ENCODE results near the gene GLI3. TPM values are rescaled to one million over a fixed set of nuclear protein-coding genes. Genes with fewer than 3 reads are reported as not detected.

The GLI3 gene
- total RNA-seq, 2 donors from 2014 or later: 2.7 to 10.2 TPM

DNA sequence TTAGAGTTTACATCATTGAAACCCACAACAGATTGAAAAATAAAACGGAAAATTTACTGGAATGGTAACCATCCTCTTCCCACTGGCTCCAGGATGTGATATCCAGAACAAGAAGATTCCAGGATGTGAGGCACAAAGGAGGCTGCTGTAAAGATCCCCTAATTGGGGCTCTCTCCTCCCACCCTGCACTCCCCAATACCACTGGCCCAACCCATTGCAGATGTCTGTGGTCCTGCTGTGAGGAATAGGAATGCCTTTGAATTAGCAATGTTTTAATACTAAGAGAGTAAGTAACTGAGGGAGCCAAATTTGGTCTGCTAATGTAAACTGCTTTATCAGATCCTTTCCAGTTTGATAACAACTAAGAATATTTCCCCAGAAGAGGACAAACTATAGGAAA, 308.2 kb downstream of the GLI3 start:
- H3K9me3 ChIP-seq (ENCODE audit: control insufficient read depth, low read length): no peaks in the 10 kb centered on the region
- H3K27ac Mint-ChIP-seq: no peak overlapping the region
- no peaks in the 10 kb centered on the region for H3K27me3 Mint-ChIP-seq (ENCODE audit: insufficient read depth)
- H3K27ac ChIP-seq (ENCODE audit: low read depth, low read length): no peak overlapping the region
- no peak overlapping the region for H3K4me3 ChIP-seq (ENCODE audit: low read length)
- H3K4me3 Mint-ChIP-seq: no peak overlapping the region
- 85 to 100% methylated on average over 1 of the region's 1 CpG for WGBS, 2 experiments (ENCODE audit: insufficient coverage in 1 of 2, insufficient read length in 1 of 2)
- TF ChIP-seq, protein P1, sequence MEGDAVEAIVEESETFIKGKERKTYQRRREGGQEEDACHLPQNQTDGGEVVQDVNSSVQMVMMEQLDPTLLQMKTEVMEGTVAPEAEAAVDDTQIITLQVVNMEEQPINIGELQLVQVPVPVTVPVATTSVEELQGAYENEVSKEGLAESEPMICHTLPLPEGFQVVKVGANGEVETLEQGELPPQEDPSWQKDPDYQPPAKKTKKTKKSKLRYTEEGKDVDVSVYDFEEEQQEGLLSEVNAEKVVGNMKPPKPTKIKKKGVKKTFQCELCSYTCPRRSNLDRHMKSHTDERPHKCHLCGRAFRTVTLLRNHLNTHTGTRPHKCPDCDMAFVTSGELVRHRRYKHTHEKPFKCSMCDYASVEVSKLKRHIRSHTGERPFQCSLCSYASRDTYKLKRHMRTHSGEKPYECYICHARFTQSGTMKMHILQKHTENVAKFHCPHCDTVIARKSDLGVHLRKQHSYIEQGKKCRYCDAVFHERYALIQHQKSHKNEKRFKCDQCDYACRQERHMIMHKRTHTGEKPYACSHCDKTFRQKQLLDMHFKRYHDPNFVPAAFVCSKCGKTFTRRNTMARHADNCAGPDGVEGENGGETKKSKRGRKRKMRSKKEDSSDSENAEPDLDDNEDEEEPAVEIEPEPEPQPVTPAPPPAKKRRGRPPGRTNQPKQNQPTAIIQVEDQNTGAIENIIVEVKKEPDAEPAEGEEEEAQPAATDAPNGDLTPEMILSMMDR (conservative IDR thresholded peaks at IDR 0.05): no peak
- H3K9me3 Mint-ChIP-seq: no peaks in the 10 kb centered on the region
- H3K9ac ChIP-seq (ENCODE audit: extremely low read depth, low read length, poor library complexity, severe bottlenecking): no peak overlapping the region
- no peaks in the 10 kb centered on the region for H3K27me3 ChIP-seq (ENCODE audit: control insufficient read depth, insufficient read depth, low read length, poor library complexity, severe bottlenecking)
- H3K36me3 Mint-ChIP-seq (ENCODE audit: low read depth): no peaks in the 10 kb centered on the region
- no peaks in the 10 kb centered on the region for H3K4me1 ChIP-seq (ENCODE audit: control insufficient read depth, insufficient read depth, low read length)
- no peak for DNase-seq
- no peaks in the 10 kb centered on the region for H3K4me1 Mint-ChIP-seq
- no peaks in the 10 kb centered on the region for H3K36me3 ChIP-seq (ENCODE audit: control insufficient read depth, insufficient read depth, low read length)

GRCh38 chr7:41928166-41928565, 308.8 kb downstream of the GLI3 start:
- no peaks in the 10 kb centered on the region for H3K36me3 Mint-ChIP-seq (ENCODE audit: low read depth)
- TF ChIP-seq, protein P1 (conservative IDR thresholded peaks at IDR 0.05): no peak

GRCh38 chr7:41927380-41927779, 309.6 kb downstream of the GLI3 start:
- no peak for DNase-seq
- no peak overlapping the region for H3K27ac Mint-ChIP-seq
- H3K27me3 Mint-ChIP-seq (ENCODE audit: insufficient read depth): no peaks in the 10 kb centered on the region
- Histone ChIP-seq H3K27ac (ENCODE audit: low read depth, low read length) (no peak overlapping the region), H3K36me3 (ENCODE audit: control insufficient read depth, insufficient read depth, low read length) (no peaks in the 10 kb centered on the region), H3K4me3 (ENCODE audit: low read length) (no peak overlapping the region), H3K27me3 (ENCODE audit: control insufficient read depth, insufficient read depth, low read length, poor library complexity, severe bottlenecking) (no peaks in the 10 kb centered on the region), H3K9me3 (ENCODE audit: control insufficient read depth, low read length) (no peaks in the 10 kb centered on the region), H3K9ac (ENCODE audit: extremely low read depth, low read length, poor library complexity, severe bottlenecking) (no peak overlapping the region), H3K4me1 (ENCODE audit: control insufficient read depth, insufficient read depth, low read length) (no peaks in the 10 kb centered on the region)
- H3K4me3 Mint-ChIP-seq: no peak overlapping the region
- WGBS, 2 experiments (ENCODE audit: insufficient coverage in 1 of 2, insufficient read length in 1 of 2): 87 to 91% methylated on average over 3 to 6 of the region's 6 CpGs
- TF ChIP-seq, protein P1 (conservative IDR thresholded peaks at IDR 0.05): no peak
- H3K4me1 Mint-ChIP-seq: no peaks in the 10 kb centered on the region
- no peaks in the 10 kb centered on the region for H3K9me3 Mint-ChIP-seq
- H3K36me3 Mint-ChIP-seq (ENCODE audit: low read depth): no peaks in the 10 kb centered on the region

More at GRCh38 chr7:41928166-41928565, 308.8 kb downstream of the GLI3 start:
- Mint-ChIP-seq H3K4me1 (no peaks in the 10 kb centered on the region), H3K27me3 (ENCODE audit: insufficient read depth) (no peaks in the 10 kb centered on the region), H3K27ac (no peak overlapping the region), H3K9me3 (no peaks in the 10 kb centered on the region), H3K4me3 (no peak overlapping the region)
- Histone ChIP-seq H3K9ac (ENCODE audit: extremely low read depth, low read length, poor library complexity, severe bottlenecking) (no peak overlapping the region), H3K36me3 (ENCODE audit: control insufficient read depth, insufficient read depth, low read length) (no peaks in the 10 kb centered on the region), H3K4me3 (ENCODE audit: low read length) (no peak overlapping the region), H3K9me3 (ENCODE audit: control insufficient read depth, low read length) (no peaks in the 10 kb centered on the region), H3K27ac (ENCODE audit: low read depth, low read length) (no peak overlapping the region), H3K4me1 (ENCODE audit: control insufficient read depth, insufficient read depth, low read length) (no peaks in the 10 kb centered on the region), H3K27me3 (ENCODE audit: control insufficient read depth, insufficient read depth, low read length, poor library complexity, severe bottlenecking) (no peaks in the 10 kb centered on the region)
- DNase-seq: no peak
- WGBS, 2 experiments (ENCODE audit: insufficient coverage in 1 of 2, insufficient read length in 1 of 2): 80 to 88% methylated on average over 1 of the region's 1 CpG

Measured in endodermal cell (in vitro differentiated cells).